ENCODE results near the gene CCDC61. TPM values are rescaled to one million over a fixed set of nuclear protein-coding genes. Genes with fewer than 3 reads are reported as not detected.

The CCDC61 gene
- total and polyA plus RNA-seq, 2 of the 8 experiments (the other 6 are each of a cell fraction or from before 2014, with no cell fraction given): 7.8 to 17.4 TPM

- TF ChIP-seq CHD7 (IDR thresholded peaks at IDR 0.05; ENCODE audit: insufficient replicate concordance, low read length) (no peak), SIN3A (conservative IDR thresholded peaks at IDR 0.05 in 1 of 2, IDR thresholded peaks at IDR 0.05 in 1 of 2; ENCODE audit: low read depth in 1 of 2, low read length in 2 of 2) (no peak), PHF8 (conservative IDR thresholded peaks at IDR 0.05; ENCODE audit: low read depth, low read length) (no peak), JUN (IDR thresholded peaks at IDR 0.05; ENCODE audit: low read depth, low read length) (no peak), MAX (IDR thresholded peaks at IDR 0.05) (no peak), CHD1 (IDR thresholded peaks at IDR 0.05; ENCODE audit: low read depth, low read length) (no peak), JUND (IDR thresholded peaks at IDR 0.05; ENCODE audit: low read length) (no peak), CBX5 (IDR thresholded peaks at IDR 0.05; ENCODE audit: low read depth, low read length) (no peak)
These were observed 24.0 kb downstream of the CCDC61 start (continued) for GRCh38 chr19:46019270-46019669.

All from H1 (cell line).